Measurements from ENCODE around the gene NEURL3. TPM values are rescaled to one million over a fixed set of nuclear protein-coding genes. Genes with fewer than 3 reads are reported as not detected.
A peak's percentile ranks its signal among the peaks of the same experiment; 100 is the strongest.
"Not testable (repeated sequence)": the region's sequence is repeated elsewhere in the genome, so short reads cannot be mapped to it uniquely, and the experiment has no call there.

NEURL3 gene, protein sequence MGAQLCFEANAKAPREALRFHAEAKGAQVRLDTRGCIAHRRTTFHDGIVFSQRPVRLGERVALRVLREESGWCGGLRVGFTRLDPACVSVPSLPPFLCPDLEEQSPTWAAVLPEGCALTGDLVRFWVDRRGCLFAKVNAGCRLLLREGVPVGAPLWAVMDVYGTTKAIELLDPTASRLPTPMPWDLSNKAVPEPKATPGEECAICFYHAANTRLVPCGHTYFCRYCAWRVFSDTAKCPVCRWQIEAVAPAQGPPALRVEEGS
- under 1 TPM in 1 of 4 donors, not detected in 3; 0.56 TPM for total RNA-seq

- DNase-seq (ENCODE audit: low spot score) (no peak), ATAC-seq (ENCODE audit: low FRiP score) (peak; percentile 19)
- TF ChIP-seq, protein P1, sequence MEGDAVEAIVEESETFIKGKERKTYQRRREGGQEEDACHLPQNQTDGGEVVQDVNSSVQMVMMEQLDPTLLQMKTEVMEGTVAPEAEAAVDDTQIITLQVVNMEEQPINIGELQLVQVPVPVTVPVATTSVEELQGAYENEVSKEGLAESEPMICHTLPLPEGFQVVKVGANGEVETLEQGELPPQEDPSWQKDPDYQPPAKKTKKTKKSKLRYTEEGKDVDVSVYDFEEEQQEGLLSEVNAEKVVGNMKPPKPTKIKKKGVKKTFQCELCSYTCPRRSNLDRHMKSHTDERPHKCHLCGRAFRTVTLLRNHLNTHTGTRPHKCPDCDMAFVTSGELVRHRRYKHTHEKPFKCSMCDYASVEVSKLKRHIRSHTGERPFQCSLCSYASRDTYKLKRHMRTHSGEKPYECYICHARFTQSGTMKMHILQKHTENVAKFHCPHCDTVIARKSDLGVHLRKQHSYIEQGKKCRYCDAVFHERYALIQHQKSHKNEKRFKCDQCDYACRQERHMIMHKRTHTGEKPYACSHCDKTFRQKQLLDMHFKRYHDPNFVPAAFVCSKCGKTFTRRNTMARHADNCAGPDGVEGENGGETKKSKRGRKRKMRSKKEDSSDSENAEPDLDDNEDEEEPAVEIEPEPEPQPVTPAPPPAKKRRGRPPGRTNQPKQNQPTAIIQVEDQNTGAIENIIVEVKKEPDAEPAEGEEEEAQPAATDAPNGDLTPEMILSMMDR (IDR thresholded peaks at IDR 0.05) = no peak
These were observed at the start of gene NEURL3 for GRCh38 chr2:96505231-96505889. Gene NEURL3 (minus strand): TSS chr2:96505357. CDS start chr2:96505286, 71 bp downstream.

DNA sequence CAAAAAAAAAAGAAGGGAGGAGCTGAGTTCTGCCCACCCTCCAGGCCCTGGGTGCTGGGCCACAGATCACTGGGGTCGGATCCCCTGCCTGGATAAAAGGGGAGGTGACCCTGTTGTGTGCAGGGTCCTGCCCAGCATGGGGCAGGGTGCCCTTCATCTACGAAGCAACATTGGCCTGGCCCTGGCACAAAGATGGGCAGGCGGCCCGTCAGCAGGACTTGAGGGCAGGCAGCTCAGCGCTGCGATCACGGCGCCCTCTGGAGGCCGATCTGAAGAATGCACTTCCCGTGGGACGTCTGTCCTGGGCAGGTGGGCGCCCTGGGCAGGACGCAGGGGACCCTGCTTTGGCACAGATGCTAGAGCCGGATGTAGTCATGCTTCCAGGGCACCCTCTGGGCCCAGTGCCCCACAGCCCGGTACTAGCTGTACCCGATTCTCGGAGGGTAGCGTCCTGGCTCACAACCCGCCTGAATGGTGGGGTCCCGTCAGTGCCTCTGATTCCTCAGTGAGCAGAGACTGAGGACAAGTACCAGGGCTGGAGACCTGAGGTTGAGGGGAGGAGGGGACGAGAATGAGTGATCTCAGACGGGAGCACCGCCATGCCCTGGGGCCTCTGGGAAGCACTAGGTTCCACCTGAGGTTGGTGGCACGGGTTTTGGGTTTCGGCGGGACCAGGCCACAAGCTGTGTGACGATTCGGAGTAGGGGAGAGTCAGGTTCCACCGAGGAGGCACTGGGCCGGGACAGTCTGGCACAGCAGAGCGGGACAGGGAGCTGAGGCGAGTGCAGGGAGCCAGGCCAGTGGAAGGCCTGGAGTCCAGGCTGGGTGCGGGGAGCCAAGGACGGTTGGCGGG lies 49.4 kb upstream of the NEURL3 start:
- TF ChIP-seq, protein P1 (IDR thresholded peaks at IDR 0.05) = peak in 2 of 3 donors; percentile 59 to 81
- DNase-seq (ENCODE audit: low spot score) = no peak
- ATAC-seq (ENCODE audit: low FRiP score) = peak; percentile 49

DNA sequence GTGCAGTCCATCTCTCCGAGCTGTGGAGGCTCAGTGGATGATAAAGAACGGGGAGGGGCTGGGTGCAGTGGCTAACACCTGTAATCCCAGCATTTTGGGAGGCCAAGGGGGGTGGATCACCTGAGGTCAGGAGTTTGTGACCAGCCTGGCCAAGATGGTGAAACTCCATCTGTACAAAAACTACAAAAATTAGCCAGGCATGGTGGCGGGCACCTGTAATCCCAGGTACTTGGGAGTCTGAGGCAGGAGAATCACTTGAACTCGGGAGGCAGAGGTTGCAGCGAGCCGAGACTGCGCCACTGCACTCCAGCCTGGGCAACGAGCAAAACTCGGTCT lies 48.8 kb upstream of the NEURL3 start:
- ATAC-seq (ENCODE audit: low FRiP score); DNase-seq (ENCODE audit: low spot score): not testable (repeated sequence)

GRCh38 chr2:96553176-96553956 lies 48.2 kb upstream of the NEURL3 start:
- ATAC-seq (ENCODE audit: low FRiP score) (no peak), DNase-seq (ENCODE audit: low spot score) (no peak)
- TF ChIP-seq, protein P1 (IDR thresholded peaks at IDR 0.05) = no peak

- no peak for ATAC-seq (ENCODE audit: low FRiP score)
- TF ChIP-seq, protein P1 (IDR thresholded peaks at IDR 0.05) = no peak
- no peak for DNase-seq (ENCODE audit: low spot score)
These were observed 47.4 kb upstream of the NEURL3 start for GRCh38 chr2:96552315-96553175.

DNA sequence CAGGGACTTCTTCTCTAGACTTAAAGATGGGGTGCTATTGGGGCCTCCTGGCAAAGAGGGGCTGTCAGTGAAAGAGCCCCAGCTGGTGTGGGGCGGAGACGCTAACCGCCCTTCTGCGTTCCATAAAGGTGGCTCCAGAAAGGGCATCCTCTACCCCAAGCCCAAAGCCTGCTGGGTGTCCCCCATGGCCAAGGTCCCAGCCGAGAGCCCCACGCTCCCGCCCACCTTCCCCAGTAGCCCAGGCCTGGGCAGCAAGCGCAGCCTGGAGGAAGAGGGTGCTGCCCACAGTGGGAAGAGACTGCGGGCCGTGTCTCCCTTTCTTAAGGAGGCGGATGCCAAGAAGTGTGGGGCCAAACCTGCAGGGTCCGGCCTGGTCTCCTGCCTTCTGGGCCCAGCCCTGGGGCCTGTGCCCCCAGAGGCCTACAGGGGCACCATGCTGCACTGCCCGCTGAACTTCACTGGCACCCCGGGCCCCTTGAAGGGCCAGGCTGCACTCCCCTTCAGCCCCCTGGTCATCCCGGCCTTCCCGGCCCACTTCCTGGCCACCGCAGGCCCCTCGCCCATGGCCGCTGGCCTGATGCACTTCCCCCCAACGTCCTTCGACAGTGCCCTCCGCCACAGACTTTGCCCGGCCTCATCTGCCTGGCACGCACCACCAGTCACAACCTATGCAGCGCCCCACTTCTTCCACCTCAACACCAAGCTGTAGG lies 46.6 kb upstream of the NEURL3 start:
- TF ChIP-seq, protein P1 (IDR thresholded peaks at IDR 0.05) = no peak
- ATAC-seq (ENCODE audit: low FRiP score) (no peak), DNase-seq (ENCODE audit: low spot score) (no peak)
